NCI-H128 (cell line): ENCODE data around the gene FCER2.
"Not testable (repeated sequence)": the region's sequence is repeated elsewhere in the genome, so short reads cannot be mapped to it uniquely, and the experiment has no call there.

Experiments
- DNase-seq: peaks from one replicate; lab custom pipeline; 2025; ENCODE audit not compliant: unreplicated experiment; lab: John Stamatoyannopoulos, UW

Gene FCER2

DNA sequence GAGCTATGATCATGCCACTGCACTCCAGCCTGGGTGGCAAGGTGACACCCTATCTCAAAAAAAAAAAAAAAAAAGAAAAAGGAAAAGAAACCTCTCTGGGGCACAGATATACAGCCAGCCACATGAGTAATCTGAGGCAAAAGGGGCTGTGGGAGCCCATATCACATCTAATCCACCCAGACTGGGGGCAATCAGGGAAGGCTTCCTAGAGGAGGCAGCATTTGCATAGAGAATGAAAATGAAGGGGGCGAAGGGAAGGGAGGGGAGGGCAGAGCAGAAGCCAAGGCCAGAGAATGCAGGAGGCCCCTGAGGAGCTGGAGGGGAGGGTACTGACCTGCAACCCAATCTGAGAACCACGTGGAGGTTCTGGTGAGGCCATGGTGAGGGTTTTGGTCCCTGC is 51.8 kb downstream of the FCER2 start:
- no peak for DNase-seq

DNA sequence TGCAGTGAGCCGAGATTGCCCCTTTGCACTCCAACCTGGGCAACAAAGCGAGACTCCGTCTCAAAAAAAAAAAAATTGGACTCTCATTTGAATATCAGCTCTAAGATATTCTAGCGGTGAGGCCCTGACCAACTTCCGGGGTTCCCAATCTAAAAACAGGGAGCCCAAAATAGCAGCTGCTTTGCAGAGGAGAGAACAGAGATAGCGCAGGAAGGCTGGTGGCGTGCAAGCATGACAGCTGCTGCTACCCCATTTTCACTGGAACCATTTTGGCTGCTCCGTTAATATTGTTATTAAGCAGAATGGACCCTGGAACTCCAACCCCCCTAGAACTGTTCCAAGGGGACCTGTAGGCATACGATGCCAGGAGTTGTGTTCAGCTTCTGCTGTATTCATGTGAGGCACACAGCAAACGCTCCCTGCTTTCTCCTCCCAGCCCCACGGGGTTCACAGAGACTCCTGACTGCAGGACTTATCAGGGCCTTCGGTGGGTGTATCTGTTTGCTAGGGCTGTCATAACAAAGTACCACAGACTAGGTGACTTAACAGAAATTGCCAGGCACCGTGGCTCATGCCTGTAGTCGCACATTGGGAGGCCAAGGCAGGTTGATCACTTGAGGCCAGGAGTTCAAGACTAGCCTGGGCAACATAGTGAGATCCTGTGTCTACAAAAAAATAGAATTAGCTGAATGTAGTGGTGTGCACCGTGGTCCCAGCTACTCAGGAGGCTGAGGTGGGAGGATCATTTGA is 53.5 kb downstream of the FCER2 start:
- no peak for DNase-seq

DNA sequence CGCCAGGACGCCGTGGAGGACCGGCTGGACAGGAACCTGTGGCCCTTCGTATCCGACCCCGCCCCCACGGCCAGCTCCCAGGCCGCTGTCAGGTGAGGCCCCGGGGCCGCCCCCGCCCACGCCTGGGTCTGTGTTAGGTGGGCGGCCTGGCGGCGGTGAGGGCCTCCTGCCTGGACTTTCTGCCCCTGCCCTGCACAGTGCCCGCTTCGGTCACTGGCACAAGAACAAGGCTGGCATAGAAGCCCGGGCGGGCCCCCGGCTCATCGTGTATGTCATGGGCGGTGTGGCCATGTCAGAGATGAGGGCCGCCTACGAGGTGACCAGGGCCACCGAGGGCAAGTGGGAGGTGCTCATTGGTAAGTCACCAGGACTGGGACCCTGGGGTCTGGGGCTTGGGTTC is 54.8 kb downstream of the FCER2 start:
- DNase-seq, result no peak

DNA sequence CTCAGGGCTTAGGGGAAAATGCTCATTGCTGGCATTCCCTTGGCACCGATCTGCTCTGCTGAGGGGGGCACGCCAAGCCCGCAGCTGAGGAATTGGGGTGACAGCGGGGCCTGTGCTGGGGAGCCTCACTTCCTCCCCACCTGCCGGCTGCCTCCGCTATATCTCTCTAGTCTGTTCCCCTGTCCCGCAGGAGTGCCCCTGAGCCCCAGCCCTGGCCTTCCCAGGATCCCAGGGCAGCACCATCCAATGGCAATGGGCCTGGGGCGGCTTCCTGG is 55.6 kb downstream of the FCER2 start:
- DNase-seq, result no peak

DNA sequence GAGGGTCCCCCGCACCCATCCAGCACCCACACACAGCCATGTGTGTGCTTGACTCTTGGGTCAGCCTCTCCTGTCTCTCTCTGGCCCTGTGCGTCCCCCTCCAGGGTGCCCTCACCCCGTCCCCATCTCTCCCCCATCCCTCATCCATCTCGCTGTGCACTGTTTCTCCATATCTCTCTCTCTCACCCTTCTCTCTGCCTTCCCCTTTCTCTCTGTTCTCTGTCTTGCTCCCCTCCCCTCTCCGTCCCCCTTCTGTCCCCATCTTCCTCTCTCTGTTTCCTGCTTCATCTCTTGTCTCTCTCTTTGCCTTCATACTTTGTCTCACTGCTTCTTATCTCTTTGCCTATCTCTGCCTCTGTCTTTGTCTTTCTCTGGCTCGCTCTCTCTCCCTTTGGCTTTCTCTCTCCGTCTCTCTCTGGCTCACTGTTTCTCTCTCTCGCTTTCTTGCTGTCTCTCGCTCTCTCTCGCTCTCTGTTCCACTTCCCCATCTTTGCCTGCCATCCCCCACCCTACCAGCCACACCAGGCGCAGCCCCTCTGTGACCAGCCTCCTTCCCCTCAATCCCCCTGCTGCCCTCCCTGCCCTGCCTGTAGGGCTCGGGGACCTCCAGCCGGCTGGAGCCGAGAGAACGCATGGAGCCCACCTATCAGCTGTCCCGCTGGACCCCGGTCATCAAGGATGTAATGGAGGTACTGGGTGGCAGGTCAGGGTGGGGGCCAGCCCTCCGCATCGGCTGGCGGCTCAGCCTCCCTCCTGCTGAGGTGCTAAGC is 56.1 kb downstream of the FCER2 start:
- DNase-seq, result no peak

DNA sequence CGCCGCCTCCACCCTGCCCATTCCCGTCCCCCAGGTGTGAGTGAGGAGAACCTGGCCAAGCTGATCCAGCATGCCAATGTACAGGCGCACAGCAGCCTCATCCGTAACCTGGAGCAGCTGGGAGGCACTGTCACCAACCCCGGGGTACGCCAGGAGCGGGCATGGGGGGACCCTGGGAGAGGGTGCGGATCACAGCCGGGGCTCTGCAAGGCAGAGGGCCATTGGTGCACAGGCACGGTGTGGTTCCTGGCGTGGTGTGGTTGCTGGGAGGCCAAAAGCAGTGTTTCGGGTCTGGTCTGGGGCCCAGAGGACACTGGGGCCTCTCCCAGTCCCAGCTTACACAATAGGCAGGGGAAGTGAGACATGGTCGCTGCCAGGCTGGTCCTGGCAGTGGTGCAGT is 56.8 kb downstream of the FCER2 start:
- no peak for DNase-seq

DNA sequence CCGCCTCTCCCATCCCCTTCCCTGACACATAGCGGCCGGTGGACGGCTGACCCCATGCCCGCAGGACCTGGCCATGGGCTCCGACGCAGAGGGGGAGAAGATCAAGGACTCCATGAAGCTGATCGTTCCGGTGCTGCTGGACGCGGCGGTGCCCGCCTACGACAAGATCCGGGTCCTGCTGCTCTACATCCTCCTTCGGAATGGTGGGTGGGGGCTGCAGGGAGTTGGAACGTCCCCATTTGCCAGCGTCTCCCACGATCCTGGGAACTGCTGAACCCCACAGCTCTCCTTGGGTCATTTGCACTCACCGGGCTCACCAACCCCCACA is 57.4 kb downstream of the FCER2 start:
- no peak for DNase-seq

DNA sequence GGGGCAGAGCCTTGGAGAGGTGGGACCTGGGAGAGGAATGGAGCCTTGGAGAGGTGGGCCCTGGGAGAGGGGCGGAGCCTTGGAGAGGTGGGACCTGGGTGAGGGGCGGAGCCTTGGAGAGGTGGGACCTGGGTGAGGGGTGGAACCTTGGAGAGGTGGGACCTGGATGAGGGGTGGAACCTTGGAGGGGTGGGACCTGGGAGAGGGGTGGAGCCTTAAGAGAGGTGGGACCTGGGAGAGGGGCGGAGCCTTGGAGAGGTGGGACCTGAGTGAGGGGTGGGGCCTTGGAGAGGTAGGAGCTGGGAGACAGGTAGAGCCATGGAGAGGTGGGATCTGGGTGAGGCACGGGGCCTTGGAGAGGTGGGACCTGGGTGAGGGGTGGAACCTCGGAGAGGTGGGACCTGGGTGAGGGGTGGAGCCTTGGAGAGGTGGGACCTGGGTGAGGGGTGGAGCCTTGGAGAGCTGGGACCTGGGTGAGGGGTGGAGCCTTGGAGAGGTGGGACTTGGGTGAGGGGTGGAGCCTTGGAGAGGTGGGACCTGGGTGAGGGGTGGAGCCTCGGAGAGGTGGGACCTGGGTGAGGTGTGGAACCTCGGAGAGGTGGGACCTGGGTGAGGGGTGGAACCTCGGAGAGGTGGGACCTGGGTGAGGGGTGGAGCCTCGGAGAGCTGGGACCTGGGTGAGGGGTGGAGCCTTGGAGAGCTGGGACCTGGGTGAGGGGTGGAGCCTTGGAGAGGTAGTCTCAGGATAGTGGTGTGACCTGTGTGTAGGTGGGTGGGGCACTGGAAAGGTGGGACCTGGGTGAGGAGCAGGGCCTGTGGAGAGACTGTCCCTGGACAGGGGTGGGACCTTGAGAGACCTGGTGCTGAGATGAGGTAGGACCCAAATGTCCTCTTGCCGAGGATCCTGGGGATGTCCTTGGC is 58.0 kb downstream of the FCER2 start:
- DNase-seq, result not testable (repeated sequence)

DNA sequence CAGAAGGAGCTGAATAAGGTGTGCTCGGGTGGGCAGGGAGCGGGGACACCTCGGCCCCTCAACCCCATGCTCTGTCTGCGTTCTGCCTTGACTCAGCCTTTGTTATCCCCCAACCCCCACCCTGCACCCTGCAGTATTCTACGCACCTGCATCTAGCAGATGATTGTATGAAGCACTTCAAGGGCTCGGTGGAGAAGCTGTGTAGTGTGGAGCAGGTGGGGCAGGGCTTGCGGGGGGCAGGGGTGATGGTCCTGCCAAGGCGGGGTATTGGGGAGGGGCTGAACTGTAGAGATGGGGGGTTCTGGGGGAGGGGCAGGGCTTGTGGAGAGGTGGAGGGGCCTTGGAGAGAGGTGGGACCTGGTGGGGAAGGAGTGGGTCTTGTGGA is 58.9 kb downstream of the FCER2 start:
- DNase-seq, result no peak

DNA sequence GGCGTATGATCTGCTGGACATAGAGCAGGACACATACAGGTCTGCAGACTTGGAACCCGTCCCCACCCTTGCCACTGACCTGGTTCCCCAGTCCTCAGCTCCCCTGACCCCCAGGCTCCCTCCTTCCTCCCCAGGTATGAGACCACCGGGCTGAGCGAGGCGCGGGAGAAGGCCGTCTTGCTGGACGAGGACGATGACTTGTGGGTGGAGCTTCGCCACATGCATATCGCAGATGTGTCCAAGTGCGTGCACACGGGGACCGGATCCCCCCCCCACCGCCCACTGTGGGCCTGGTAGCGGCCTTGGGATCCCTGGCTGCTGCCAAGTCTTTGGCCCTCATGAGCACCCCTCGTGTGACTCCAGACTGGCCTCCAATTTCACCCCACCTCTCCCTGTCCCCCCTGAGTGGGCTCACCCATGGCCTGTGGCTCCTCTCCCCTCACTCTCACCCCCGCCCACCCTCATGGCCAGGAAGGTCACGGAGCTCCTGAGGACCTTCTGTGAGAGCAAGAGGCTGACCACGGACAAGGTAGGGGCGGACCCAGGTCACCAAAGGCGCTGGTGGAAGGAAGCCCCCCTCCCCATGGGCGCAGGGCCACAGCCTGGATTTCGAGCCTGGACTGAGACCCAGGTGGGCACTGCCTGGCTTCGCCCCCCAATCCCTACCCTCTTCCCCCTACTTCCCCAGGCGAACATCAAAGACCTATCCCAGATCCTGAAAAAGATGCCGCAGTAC is 59.5 kb downstream of the FCER2 start:
- DNase-seq, result no peak

DNA sequence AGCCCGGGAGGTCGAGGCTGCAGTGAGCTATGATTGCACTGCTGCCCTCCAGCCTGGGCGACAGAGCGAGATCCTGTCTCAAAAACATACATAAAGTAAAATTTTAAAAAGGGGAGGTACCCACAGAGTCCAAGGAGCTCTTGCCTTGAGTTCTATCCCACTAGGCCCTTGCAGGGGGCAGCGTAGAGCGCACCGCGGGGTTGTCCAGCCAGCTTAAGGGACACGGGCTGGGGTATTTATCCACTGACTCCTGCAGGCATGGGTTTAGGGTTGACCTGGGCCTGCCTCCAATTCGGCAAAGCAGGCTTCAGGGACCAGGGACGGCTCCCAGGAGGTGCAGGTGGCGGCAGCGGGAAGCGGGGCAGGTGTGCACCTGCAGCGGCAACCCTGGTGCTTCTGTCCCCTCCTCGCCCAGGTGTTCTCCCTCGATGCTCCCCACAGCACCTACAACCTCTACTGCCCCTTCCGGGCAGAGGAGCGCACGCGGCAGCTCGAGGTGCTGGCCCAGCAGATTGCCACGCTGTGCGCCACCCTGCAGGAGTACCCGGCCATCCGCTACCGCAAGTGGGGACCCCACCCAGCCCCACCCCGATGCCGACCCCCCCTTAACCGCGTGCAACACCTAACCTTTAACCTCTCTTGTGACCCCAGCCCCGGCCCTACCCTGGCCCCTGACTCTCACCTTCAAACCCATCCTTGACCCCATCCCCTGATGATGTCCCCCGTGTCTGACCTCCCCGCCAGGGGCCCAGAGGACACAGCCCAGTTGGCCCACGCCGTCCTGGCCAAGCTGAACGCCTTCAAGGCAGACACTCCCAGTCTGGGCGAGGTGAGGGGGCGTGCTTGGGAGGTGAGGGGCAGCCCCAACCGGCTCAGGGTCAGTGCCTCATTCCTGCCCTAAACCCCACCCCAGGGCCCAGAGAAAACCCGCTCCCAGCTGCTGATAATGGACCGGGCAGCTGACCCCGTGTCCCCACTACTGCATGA is 60.3 kb downstream of the FCER2 start:
- no peak for DNase-seq

DNA sequence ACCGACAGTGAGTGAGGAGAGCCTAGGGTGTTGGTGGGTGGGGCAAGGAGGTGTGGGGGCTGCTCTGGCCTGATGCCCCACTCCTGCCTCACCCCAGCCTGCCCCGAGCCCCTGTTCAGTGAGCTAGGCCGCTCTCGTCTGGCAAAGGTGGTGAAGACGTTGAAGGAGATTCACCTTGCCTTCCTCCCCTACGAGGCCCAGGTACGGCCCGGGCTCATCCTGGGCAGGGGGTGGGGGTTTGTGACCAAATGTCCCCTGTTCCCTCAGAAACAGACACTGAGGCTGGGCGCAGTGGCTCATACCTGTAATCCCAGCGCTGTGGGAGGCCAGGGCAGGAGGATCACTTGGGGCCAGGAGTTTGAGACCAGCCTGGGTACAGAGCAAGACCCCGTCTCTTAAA is 61.1 kb downstream of the FCER2 start:
- no peak for DNase-seq

DNA sequence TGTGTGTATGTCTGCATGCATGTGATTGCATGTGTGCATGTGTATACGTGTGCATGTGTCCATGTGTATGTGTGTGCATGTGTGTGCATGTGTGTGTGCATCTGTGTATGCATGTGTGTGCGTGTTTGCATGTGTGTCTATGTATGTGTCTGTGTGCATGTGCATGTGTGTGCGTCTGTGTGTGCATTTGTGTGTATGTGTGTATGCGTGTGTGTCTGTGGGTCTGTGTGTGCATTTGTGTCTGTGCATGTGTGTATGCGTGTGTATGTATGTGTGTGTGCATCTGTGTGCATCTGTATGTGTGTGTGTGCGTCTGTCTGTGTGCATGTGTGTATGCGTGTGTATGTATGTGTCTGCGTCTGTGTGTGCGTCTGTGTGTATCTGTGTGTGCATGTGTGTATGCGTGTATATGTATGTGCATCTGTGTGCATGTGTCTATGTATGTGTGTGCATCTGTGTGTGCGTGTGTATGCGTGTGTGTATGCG is 62.0 kb downstream of the FCER2 start:
- DNase-seq, result no peak

DNA sequence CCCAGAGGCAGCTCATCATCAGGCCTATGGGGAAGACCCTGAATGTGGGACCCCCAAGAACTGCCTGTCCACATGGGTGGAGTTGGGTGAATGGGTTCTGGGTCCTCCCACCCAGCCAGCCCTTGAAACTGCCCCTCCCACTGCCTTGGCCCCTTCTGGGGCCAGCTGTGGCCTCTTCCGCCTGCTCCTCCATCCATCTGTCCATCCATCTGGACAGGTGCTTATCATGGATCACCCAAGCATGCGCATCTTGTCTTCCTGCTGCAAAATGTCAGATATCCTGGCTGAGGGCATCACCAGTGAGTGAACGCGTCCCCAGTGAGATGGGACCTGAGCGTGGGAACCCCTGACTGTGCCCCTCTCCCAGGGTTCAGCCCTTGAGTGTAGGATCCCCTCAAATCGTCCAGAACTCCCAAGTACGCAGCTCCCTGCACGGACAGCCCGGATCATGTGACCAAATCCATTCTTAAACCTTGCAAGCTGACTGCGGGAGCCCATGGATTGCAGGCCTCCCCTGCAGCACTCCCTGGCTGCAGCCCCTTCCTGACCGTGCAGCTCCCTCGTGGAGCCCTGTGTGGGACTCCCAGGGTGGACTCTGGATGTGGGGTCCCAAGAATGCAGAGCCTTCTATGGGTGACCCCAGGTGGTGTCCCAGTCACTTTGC is 63.0 kb downstream of the FCER2 start:
- no peak for DNase-seq
